Measurements from ENCODE around the gene NDUFV1. TPM values are rescaled to one million over a fixed set of nuclear protein-coding genes. Genes with fewer than 3 reads are reported as not detected.
A peak's percentile ranks its signal among the peaks of the same experiment; 100 is the strongest.
"Not testable (repeated sequence)": the region's sequence is repeated elsewhere in the genome, so short reads cannot be mapped to it uniquely, and the experiment has no call there.

Gene NDUFV1
- total RNA-seq, result 100 to 1,000 TPM; 211 to 219 TPM

GRCh38 chr11:67606492-67607295, at the start of gene NDUFV1:
Gene NDUFV1, plus strand, starts transcription at chr11:67606936. Its CDS starts 69 bp downstream, at chr11:67607005.
- Mint-ChIP-seq H3K27me3 (peaks cover 7% of the 10 kb centered on the region), H3K4me1 (peaks cover 10% of the 10 kb centered on the region), H3K4me3 (peak within 1 kb of the TSS; percentile 85), H3K9me3 (no peaks in the 10 kb centered on the region), H3K27ac (peak within 1 kb of the TSS; percentile 92), H3K36me3 (peaks cover 7% of the 10 kb centered on the region)
- ATAC-seq (ENCODE audit: low read depth) (peak; percentile 99), DNase-seq (peak; percentile 97)
- POLR2A ChIA-PET, result no interaction called here

GRCh38 chr11:67558084-67558772, 48.5 kb upstream of the NDUFV1 start:
- Mint-ChIP-seq H3K36me3 (no peaks in the 10 kb centered on the region), H3K27me3 (peaks cover 16% of the 10 kb centered on the region), H3K4me3 (no peak overlapping the region), H3K9me3 (no peaks in the 10 kb centered on the region), H3K4me1 (peaks cover 9% of the 10 kb centered on the region), H3K27ac (no peak overlapping the region)
- no peak for ATAC-seq (ENCODE audit: low read depth)
- DNase-seq, result no peak
- POLR2A ChIA-PET, result no interaction called here

- POLR2A ChIA-PET, result interaction anchor here (1.5 kb wide), 1 partner anchor 52 kb away, joined by 3 read pairs; no protein-coding TSS in a partner anchor
- Mint-ChIP-seq H3K4me3 (peak overlapping the region; percentile 58), H3K9me3 (no peaks in the 10 kb centered on the region), H3K27ac (peak overlapping the region; percentile 73), H3K36me3 (no peaks in the 10 kb centered on the region), H3K27me3 (peaks cover 18% of the 10 kb centered on the region), H3K4me1 (peaks cover 9% of the 10 kb centered on the region)
- ATAC-seq (ENCODE audit: low read depth), result peak; percentile 70
- no peak for DNase-seq
Observed at GRCh38 chr11:67561971-67562619, 44.6 kb upstream of the NDUFV1 start.

GRCh38 chr11:67562963-67563704, 43.6 kb upstream of the NDUFV1 start:
- peak overlapping the region; percentile 11 for H3K27ac Mint-ChIP-seq
- no peaks in the 10 kb centered on the region for H3K36me3 Mint-ChIP-seq
- H3K4me3 Mint-ChIP-seq, result no peak overlapping the region
- H3K9me3 Mint-ChIP-seq, result no peaks in the 10 kb centered on the region
- DNase-seq, result no peak
- H3K27me3 Mint-ChIP-seq, result peaks cover 26% of the 10 kb centered on the region
- H3K4me1 Mint-ChIP-seq, result peaks cover 9% of the 10 kb centered on the region
- POLR2A ChIA-PET, result no interaction called here
- no peak for ATAC-seq (ENCODE audit: low read depth)

- POLR2A ChIA-PET; H3K36me3 Mint-ChIP-seq; H3K4me1 Mint-ChIP-seq; DNase-seq; H3K9me3 Mint-ChIP-seq; H3K27ac Mint-ChIP-seq; ATAC-seq (ENCODE audit: low read depth); H3K4me3 Mint-ChIP-seq: not testable (repeated sequence)
- H3K27me3 Mint-ChIP-seq, result peaks cover 29% of the 10 kb centered on the region
Observed at GRCh38 chr11:67563705-67564114, 43.0 kb upstream of the NDUFV1 start.

- H3K27me3 Mint-ChIP-seq, result peaks cover 29% of the 10 kb centered on the region
- no peaks in the 10 kb centered on the region for H3K9me3 Mint-ChIP-seq
- DNase-seq, result no peak
- H3K4me3 Mint-ChIP-seq, result no peak overlapping the region
- POLR2A ChIA-PET, result no interaction called here
- no peak overlapping the region for H3K27ac Mint-ChIP-seq
- H3K36me3 Mint-ChIP-seq, result no peaks in the 10 kb centered on the region
- peaks cover 9% of the 10 kb centered on the region for H3K4me1 Mint-ChIP-seq
- ATAC-seq (ENCODE audit: low read depth), result no peak
Observed at GRCh38 chr11:67564230-67564629, 42.5 kb upstream of the NDUFV1 start.

GRCh38 chr11:67571443-67571842, 35.3 kb upstream of the NDUFV1 start:
- POLR2A ChIA-PET, result no interaction called here
- Mint-ChIP-seq H3K9me3 (no peaks in the 10 kb centered on the region), H3K4me3 (no peak overlapping the region), H3K36me3 (no peaks in the 10 kb centered on the region), H3K27ac (no peak overlapping the region), H3K27me3 (peaks cover 23% of the 10 kb centered on the region), H3K4me1 (peaks cover 3% of the 10 kb centered on the region)
- ATAC-seq (ENCODE audit: low read depth) (no peak), DNase-seq (no peak)

- POLR2A ChIA-PET, result no interaction called here
- no peak for ATAC-seq (ENCODE audit: low read depth)
- Mint-ChIP-seq H3K27me3 (peaks cover 25% of the 10 kb centered on the region), H3K4me1 (peaks cover 3% of the 10 kb centered on the region), H3K36me3 (no peaks in the 10 kb centered on the region), H3K4me3 (no peak overlapping the region), H3K27ac (no peak overlapping the region), H3K9me3 (no peaks in the 10 kb centered on the region)
- DNase-seq, result no peak
Observed at GRCh38 chr11:67572305-67572704, 34.4 kb upstream of the NDUFV1 start.

- ATAC-seq (ENCODE audit: low read depth), result no peak
- Mint-ChIP-seq H3K27ac (no peak overlapping the region), H3K36me3 (no peaks in the 10 kb centered on the region), H3K4me3 (no peak overlapping the region), H3K9me3 (no peaks in the 10 kb centered on the region), H3K4me1 (peaks cover 3% of the 10 kb centered on the region), H3K27me3 (peaks cover 19% of the 10 kb centered on the region)
- DNase-seq, result no peak
- POLR2A ChIA-PET, result no interaction called here
Observed at GRCh38 chr11:67572747-67573419, 33.9 kb upstream of the NDUFV1 start.

- Mint-ChIP-seq H3K27me3 (peaks cover 24% of the 10 kb centered on the region), H3K4me1 (peaks cover 11% of the 10 kb centered on the region), H3K9me3 (no peaks in the 10 kb centered on the region), H3K36me3 (no peaks in the 10 kb centered on the region), H3K4me3 (no peak overlapping the region), H3K27ac (no peak overlapping the region)
- DNase-seq, result no peak
- ATAC-seq (ENCODE audit: low read depth), result no peak
- POLR2A ChIA-PET, result no interaction called here
Observed at GRCh38 chr11:67574938-67575337, 31.8 kb upstream of the NDUFV1 start.

- peaks cover 15% of the 10 kb centered on the region for H3K4me1 Mint-ChIP-seq
- POLR2A ChIA-PET, result interaction anchor here (1.0 kb wide), 1 partner anchor 31 kb away, joined by 3 read pairs; no protein-coding TSS in a partner anchor
- H3K36me3 Mint-ChIP-seq, result no peaks in the 10 kb centered on the region
- H3K4me3 Mint-ChIP-seq, result no peak overlapping the region
- DNase-seq (no peak), ATAC-seq (ENCODE audit: low read depth) (no peak)
- peaks cover 39% of the 10 kb centered on the region for H3K27me3 Mint-ChIP-seq
- H3K9me3 Mint-ChIP-seq, result no peaks in the 10 kb centered on the region
- H3K27ac Mint-ChIP-seq, result no peak overlapping the region
Observed at GRCh38 chr11:67576735-67577475, 29.8 kb upstream of the NDUFV1 start.

- no peak overlapping the region for H3K27ac Mint-ChIP-seq
- ATAC-seq (ENCODE audit: low read depth), result no peak
- POLR2A ChIA-PET, result interaction anchor here (1.0 kb wide), 2 partner anchors 30 to 51 kb away, joined by 3 read pairs; no protein-coding TSS in a partner anchor
- no peak for DNase-seq
- H3K36me3 Mint-ChIP-seq, result no peaks in the 10 kb centered on the region
- H3K27me3 Mint-ChIP-seq, result peaks cover 41% of the 10 kb centered on the region
- H3K4me3 Mint-ChIP-seq, result no peak overlapping the region
- no peaks in the 10 kb centered on the region for H3K9me3 Mint-ChIP-seq
- peaks cover 24% of the 10 kb centered on the region for H3K4me1 Mint-ChIP-seq
Observed at GRCh38 chr11:67577951-67578350, 28.8 kb upstream of the NDUFV1 start.

Measured in activated naive CD8-positive, alpha-beta T cell treated with anti-CD3 and anti-CD28 coated beads, Interleukin-2, amount 10 ng/mL, durations not matched to agents 7 days and 5 days (primary cell).